Activated CD8-positive, alpha-beta memory T cell treated with anti-CD3 and anti-CD28 coated beads, Interleukin-2, amount 50 U/mL, for 4 hours (primary cell): ENCODE measurements around the gene FNDC3A.

ENCODE experiments used
- DNase-seq: peaks from one replicate; pipeline ENCODE4 v3.0.0-alpha.2; 2020

FNDC3A gene, protein sequence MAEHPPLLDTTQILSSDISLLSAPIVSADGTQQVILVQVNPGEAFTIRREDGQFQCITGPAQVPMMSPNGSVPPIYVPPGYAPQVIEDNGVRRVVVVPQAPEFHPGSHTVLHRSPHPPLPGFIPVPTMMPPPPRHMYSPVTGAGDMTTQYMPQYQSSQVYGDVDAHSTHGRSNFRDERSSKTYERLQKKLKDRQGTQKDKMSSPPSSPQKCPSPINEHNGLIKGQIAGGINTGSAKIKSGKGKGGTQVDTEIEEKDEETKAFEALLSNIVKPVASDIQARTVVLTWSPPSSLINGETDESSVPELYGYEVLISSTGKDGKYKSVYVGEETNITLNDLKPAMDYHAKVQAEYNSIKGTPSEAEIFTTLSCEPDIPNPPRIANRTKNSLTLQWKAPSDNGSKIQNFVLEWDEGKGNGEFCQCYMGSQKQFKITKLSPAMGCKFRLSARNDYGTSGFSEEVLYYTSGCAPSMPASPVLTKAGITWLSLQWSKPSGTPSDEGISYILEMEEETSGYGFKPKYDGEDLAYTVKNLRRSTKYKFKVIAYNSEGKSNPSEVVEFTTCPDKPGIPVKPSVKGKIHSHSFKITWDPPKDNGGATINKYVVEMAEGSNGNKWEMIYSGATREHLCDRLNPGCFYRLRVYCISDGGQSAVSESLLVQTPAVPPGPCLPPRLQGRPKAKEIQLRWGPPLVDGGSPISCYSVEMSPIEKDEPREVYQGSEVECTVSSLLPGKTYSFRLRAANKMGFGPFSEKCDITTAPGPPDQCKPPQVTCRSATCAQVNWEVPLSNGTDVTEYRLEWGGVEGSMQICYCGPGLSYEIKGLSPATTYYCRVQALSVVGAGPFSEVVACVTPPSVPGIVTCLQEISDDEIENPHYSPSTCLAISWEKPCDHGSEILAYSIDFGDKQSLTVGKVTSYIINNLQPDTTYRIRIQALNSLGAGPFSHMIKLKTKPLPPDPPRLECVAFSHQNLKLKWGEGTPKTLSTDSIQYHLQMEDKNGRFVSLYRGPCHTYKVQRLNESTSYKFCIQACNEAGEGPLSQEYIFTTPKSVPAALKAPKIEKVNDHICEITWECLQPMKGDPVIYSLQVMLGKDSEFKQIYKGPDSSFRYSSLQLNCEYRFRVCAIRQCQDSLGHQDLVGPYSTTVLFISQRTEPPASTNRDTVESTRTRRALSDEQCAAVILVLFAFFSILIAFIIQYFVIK

DNA sequence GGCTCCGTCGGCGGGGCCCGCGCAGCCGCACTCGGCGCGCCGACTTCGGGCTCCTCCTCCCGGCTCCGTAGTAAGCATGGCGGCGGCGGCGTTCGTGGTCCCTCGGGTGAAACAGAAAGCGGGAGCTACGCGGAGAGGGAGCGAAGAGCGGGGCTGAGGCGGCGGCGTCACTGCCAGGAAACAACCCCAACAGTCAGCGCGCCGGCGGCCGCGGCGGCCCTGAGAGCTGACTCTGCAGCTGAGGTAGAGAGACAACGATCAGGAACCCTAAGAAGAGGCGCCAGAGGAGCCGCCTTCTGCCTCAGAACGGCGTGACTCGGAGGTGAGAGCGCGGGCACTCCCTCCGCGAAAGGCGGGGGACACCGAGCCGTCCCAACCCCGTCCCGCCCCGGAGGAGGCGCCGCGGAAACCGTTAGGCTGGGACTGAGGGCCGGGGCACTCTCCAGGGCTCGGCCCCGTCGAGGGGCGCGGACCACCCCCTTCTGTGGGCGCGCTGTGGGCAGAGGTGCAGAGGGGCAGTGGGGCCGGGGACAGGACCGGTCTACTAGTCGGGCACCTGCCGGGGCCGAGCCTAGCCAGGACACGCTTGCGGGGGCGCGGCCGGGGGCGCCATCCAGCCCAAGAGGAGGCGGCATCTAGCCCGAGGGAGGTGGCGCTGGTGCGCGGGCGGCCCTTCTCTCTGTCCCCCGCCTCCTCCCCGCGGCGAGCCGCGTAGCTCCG is at the start of gene FNDC3A:
FNDC3A (plus strand) TSS at position 57 of the 720 bp plus-strand sequence. CDS start 30,279 bp downstream, outside the sequence.
- peak; percentile 83 for DNase-seq

DNA sequence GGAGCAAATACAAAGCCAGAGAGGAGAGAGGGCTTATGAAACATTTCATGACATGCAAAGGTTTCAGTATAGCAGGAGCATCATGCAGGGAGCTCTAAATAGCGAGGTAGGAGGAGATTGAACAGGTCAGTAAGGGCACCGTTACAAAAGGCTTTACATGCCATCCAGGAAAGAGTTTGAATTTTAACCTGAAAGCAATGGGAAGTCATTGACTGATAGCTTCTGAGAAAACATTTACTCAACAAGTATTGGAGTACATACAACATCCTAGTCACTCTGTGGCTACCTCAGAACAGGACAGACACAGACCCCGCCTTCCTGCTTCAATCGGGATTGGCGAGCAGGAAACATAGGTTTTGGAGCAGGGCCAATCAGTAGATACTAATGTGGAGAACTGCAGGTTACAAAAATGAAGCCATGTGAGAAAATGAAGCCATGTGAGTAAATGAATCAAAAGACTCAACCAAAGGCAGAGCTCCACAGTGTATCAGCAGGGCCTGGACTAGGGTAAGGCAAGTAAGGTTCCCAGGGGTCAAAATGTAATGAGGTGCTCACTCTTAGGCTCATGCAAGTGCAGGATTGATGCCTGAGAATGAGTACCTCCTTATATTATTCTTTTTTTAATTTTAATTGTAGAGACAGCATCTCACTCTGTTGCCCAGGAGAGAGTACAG is 46.8 kb upstream of the FNDC3A start:
- no peak for DNase-seq

DNA sequence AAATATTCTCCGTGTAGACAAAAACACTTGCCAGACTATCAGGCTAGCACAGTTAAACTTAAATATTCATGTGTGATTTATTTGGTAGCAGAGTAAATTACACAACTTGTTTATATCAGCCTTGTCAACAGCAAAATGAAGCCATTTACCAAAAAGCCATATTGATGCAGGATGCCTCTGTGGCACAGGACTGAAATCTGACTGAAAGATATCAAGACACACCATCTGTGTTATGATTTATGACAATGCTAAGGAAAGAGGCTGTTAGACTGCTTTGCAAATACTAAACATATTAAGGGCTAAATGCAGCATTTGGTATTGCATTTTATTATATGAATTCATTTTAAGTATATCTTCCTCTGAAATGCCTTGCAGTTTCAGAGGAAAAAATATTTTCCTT is 44.8 kb upstream of the FNDC3A start:
- no peak for DNase-seq

DNA sequence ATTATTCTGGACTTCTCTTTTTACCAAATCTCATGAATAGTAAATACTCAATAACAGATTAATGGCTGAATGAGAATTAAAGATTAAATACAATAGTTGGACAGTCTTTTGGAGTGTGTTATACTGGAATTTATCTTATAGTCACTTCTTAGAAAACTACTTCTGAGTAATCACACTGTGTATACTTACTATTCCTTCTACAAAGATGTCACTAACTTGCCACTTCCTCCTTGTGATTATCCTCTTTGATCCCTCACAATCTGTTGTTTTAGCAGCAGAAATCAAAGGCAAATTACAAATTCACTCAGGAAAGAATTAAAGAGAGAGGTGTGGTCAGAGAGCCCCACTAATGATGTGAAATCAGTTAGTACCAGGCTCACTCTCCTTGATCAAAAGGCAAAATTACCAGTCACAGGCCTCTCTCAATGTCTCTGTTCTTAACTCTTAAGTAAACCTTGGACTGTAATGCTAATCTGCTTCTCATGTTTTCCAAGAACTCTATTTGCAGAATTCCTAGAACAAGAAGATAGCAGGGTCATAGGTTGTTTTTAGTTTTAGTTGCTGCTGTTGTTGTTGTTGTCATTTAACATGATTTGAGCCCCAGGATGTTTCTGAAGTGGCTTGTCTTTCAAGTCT is 37.3 kb upstream of the FNDC3A start:
- DNase-seq = no peak

DNA sequence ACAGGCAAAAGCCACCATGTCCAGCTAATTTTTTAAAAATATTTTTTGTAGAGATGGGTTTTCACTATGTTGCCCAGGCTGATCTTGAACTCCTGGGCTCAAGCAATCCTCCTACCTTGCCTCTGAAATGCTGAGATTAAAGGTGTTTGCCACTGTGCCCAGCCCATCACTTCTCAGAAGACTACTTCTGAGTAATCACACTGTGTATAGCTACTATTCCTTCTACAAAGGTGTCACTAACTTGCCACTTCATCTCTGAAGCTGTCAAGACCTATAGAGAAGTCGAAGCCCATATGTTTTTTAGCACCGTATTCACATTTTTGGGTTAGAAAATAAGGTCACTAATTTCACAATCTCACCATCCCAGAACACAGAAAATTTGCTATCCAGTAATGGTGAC is 36.0 kb upstream of the FNDC3A start:
- DNase-seq = no peak

DNA sequence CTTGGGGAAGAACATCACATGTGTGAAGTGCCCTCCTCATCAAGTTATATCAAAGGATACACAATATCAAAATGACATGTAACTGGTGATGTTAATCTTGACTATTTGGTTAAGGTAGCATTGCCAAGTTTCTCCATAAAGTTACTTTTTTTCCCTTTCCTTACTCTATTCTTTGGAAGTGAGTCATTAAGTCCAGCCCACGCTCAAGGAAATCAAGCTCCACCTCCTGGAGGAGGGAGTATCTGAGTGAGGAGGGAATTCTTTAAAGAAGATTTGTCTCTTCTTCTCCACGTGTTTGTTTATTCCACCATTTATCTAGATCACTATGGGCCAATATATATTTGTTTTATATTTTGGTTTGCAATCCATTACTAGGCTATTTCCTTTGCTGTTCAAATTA is 33.6 kb upstream of the FNDC3A start:
- DNase-seq = no peak

DNA sequence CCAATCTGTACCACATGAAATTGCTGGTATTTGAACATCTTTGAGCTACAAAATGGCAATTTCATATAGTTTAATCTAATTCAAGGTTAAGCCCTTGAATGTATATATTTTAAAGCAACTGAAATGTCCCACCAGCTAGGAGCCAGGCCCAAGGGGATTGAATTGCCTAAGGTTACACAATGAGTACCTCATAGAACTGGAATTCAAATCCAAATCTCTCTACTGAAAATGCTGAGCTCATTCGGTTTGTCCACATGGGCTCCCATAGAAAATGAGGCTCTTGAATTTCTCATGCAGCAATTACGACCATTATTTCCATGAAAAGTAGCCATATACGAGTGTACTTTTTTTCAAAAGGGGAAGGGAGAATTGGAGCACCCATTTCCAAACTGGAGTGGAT is 31.5 kb upstream of the FNDC3A start:
- DNase-seq = no peak

DNA sequence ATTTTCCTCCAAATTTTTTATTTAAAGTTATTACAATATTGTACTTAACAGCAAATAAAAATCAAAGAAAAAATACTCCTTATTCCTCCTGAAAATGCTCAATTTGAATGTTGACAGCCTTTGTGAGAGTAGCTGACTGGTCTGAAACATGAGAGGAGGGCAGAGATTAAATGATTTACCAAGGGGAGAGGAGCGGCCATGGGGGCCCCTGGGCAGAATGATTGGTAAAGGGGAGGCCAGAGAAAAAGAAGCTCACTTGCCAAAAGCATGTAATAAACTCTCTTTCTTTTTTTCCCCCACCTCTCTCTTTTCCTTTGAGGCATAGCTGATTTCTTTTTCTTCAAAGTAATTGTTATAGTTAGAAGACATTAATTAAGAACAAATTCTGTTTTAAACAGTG is 30.1 kb upstream of the FNDC3A start:
- no peak for DNase-seq

DNA sequence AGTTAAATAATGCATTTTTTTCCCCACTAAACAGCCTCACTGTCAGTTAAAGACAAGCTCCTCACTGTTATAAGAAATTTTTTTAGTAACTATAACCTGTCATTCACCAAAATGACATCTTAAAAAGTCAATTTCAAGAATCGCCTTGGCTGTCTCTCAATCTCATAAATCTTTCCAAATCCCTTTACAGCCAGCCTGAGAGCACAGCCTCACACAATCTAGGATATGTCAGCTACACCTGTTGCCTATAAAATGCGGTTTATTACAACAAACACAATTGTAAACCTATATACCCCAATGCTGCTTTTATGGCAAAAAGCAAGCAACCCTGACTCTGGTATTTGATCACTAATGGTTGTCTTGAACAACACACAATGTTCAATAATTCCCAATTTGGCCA is 29.5 kb upstream of the FNDC3A start:
- no peak for DNase-seq

DNA sequence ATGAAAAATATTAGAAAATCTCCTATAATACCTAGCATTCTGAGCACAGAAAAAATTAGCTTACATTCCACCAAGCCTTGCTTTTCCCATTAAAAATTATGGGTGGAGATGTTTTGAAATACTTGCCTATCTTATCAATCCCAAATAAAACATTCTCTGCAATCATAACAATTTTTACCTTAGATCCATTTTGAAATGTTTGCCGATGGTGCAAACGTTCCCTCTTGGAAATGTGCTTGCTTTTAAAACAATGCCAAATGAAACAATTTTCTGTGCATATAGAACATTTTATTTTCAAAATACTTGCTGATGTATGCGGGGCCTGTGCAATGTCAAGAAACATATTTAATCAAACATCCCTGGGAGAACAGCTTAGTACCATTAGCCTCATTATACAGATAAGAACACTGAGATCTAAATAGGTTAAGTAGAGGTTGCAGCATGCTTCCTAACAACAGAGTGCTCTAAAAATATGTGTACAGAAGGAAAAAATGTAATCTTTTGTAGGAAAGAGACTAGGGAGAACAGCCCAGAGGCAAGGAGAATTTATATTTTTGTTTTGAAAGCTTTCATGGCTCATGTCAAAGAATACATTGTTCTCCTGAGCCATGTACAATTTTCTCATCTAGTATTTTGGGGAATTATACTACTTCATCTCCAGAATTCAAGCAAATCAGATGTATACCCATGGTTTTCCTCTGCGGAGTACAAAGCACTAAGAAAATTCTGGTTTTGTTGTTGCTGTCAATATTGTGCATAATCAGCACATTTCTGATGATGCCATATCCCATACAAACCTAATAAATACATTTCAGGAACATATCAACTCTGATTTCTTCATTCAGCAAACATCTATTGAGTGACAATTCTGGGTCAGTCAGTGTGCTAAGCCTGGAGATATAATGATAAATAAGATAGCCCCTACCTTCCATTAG is 25.9 kb upstream of the FNDC3A start:
- no peak for DNase-seq

DNA sequence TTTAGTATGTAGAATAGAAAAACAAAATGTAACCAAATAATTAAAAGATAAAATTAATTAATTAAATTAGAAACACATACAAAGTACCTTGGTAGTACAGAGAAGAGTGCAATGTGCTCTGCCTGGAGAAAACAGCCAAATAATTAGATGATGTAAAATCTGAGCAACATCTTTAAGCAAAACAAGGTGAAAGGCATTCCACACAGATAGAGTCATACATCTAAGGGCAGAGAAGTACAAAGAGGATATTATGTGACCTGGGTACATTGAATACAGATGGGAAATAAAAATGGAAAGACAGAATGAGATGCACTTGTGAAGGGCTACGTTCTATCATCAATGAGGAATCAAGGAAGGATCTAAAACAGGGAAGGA is 25.2 kb upstream of the FNDC3A start:
- DNase-seq = no peak

DNA sequence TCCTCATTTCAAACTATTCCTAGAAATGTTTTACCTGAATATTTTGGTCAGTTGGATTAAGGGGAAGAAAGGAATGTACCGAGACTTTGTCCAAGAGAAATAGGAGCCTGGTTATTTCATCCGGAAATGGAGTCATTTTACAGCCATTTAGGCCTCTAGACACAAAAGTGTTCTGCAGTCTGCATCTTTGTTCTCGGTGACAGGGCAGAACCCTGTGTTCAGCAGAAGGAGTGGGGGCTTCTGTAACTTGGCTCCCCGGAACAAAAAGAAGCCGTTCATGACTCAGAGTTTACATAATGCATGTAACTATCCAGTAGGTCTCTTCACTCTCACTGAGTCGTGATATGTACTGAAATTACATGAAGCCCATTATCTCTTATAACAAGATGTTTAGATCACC is 21.6 kb upstream of the FNDC3A start:
- DNase-seq = no peak

DNA sequence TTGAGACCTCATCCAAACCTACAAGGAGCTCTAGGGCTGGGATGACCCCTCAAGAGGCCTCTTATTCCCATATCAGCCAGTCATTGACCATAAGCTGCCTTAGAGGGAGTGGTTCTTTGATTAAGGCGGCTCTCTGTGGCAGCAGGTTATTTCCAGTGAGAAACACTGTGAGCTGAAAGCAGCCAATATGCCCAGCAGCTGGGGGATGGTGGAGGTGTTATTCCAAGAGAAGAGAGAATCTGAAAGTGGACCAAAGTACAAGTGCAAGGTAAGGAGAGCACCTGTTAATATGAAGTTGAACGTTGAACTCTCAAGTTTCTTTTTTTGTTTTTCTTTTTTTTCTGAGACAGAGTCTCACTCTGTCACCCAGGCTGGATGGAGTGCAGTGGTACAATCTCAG is 20.2 kb upstream of the FNDC3A start:
- no peak for DNase-seq

DNA sequence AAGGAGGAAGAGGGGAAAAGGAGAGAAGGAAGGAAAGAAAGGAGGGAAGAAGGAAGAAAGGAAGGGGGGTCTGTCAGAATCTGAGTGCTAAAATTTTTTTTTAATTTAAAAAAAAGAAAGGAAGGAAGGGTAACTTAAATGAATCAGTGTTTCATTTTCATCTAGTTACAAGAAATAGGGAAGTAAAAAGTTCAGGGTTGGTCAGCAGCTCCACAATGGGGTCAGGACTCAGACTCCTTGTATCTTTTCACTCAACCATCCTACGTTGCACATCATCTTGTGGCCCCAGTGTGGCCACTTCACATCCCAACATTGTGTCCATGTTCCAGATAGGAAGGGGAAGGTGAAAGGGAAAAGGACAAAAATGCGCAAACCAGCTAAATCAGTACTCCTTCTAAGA is 14.3 kb upstream of the FNDC3A start:
- no peak for DNase-seq

DNA sequence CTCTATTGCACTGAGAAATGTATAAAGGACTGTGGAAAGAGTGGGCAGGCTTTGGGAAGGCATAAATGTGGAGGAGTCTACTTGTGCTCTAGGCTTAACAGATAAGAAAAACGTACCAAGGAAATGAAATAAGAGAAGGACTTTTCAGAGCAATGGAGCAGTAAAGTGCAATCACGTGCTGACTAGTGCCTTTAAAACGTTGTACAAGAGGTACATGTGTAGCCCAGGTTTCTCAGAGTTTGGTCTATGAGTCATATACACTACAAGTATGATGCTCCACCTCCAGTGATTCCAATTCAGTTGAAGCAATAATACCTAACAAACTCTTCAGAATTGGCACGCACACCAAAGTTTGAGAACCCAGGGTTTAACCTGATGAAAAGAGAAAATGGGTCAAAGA is 13.4 kb upstream of the FNDC3A start:
- DNase-seq = no peak

DNA sequence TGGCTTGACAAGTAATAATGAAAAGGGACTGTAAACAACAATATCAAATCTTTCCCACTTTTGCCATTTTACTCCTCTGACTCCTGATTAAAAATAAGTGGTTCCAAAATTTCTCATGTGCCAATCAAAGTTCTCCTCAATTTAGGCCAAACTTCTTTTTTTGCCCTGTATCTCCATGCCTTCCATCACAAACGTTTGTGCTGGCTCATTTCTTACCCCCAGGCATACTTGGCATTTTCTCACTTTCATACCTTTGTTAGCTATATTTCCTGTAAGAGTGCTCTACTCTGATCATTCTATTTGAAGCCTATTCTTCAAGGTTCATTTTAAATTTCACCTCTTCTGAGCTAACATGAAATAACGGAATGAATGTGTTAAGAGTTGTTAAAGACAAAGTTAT is 10.0 kb upstream of the FNDC3A start:
- no peak for DNase-seq

DNA sequence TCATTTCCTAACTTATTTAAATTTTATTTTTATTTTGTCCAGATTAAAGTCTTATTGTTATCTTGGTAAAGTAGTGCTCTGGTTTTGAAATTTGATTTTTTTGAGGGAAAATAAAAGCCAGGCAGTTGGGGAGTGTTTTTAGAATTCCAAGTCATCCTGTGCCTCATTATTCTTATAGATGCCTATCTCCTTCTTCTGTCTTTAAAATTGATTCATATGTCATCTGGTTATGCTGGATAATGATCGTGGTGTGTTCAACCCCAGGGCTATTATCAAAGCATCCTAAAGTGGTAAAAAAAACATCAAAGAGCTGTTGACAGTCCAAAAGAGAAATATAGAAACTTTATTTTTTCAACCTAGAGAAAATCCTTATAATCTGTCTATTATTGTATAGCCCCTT is 6.0 kb upstream of the FNDC3A start:
- no peak for DNase-seq

DNA sequence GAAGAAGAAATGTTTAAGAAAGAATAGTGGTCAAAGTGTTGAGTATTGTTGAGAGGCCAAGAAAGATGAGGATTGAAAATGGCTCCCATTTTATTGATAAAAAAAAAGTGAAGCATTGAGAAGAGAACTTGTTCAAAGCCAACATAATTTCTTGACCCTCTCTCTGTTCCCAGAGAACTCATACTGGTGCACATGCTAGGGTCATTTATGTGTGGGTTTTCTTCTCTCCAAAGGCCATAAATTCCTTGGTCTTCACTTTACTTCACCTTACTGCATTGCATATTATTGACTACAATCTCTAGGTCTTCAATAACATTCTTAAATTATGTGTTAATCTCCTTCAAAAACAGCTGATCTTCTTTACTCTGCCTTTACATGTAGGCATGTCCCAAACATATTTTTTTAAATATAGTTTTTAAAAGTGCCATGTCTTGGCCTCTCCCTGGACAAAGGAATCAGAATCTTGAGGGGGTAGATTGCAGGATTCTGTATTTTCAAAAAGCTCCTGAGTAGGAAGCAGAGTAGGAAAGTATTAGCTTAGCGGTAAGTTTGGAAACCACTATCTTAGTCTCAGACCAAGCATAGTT is 1.8 kb upstream of the FNDC3A start:
- no peak for DNase-seq

DNA sequence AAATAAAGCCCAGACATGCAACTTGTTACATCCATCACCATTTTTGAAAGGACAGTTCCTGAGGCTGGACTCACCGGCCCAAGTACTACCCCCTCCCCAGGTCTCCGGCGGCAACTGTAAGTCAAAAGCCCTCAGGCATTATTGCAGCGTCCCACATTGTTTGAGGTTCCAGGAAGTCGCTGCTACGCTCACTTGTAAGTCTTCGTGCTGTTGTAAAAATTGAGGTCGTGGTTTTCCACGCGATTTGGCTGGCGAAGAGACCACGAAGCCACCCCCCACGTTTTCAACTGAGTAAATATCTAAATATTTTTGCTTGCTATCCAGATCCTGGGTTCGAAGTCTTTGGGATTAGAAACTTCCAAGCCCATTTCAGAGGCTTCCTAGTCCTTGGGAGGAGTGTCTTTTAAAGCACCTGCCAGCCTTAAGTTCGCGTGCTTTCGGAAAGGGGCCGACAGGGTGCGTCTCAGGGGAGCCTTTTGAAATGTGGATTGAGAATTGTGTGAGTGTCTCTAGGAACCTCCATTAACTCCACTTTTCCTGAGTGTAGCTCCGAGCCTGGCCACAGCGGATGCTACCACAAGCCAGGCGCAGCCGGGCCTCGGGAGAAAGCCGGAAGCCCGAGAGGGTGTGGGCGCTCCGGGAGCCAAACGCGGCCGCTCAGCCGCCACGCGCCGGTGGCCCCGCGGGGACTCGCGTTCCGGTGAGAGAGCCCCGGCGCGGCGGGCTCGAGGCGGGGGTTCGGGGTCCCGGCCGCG is 434 bp upstream of the FNDC3A start:
- DNase-seq = peak; percentile 36
